ENCODE results near the gene F13A1. TPM values are rescaled to one million over a fixed set of nuclear protein-coding genes. Genes with fewer than 3 reads are reported as not detected.

Gene F13A1
- not detected for polyA plus RNA-seq (2012; ENCODE audit: insufficient read length, low read depth)

DNA sequence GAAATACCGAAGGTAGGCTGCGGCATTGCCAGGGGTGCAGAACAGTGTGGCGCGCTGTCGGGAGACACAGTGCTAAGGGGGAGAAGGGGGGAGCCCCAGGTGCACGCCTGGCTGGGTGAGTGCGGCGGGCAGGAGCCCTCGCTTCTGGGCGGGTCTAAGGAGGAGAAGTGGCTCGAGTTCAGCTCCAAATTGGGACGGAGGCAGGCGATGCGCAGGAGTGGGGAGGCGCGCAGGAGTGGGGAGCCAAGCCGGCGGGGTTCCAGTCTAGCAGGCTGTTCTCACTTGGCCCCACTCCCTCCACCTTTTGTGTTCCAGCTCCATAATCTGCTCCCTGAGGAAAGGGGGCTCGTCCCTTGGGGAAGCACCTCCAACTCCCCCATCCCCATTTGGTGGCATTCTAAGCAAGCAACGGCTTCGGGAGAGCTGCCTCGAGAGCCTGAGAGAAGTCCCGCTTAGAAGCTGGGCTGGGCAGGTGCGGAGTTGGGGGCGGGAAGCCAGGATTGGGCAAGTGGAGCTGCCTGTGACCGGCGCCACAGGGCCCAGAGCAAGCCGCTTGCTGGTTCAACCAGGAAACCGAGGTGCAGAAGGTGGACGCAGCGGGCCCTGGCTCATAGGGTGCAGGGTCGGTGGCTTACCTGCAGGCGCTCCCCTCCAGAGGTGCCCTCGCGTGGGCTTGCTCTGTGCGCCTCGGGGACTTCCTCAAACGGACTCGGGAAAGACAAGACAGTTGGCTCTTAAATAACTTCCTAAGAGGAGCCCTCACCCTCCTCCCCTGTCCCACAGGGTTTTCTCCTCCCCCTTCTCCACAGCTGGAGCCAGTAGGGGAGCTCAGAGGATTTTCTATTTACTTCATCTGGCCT lies at the start of gene F13A1:
Gene F13A1, minus strand, starts transcription at position 711 of the 860 bp plus-strand sequence. CDS start 1,998 bp downstream, outside the sequence.
- TF ChIP-seq TAF1 (IDR thresholded peaks at IDR 0.05; ENCODE audit: borderline replicate concordance, insufficient read depth, low read length): no peak
- no peak for TF ChIP-seq FOXP2 (optimal IDR thresholded peaks at IDR 0.05; ENCODE audit: borderline replicate concordance, extremely low read depth, extremely low read length, insufficient read depth)
- TF ChIP-seq, protein P1, sequence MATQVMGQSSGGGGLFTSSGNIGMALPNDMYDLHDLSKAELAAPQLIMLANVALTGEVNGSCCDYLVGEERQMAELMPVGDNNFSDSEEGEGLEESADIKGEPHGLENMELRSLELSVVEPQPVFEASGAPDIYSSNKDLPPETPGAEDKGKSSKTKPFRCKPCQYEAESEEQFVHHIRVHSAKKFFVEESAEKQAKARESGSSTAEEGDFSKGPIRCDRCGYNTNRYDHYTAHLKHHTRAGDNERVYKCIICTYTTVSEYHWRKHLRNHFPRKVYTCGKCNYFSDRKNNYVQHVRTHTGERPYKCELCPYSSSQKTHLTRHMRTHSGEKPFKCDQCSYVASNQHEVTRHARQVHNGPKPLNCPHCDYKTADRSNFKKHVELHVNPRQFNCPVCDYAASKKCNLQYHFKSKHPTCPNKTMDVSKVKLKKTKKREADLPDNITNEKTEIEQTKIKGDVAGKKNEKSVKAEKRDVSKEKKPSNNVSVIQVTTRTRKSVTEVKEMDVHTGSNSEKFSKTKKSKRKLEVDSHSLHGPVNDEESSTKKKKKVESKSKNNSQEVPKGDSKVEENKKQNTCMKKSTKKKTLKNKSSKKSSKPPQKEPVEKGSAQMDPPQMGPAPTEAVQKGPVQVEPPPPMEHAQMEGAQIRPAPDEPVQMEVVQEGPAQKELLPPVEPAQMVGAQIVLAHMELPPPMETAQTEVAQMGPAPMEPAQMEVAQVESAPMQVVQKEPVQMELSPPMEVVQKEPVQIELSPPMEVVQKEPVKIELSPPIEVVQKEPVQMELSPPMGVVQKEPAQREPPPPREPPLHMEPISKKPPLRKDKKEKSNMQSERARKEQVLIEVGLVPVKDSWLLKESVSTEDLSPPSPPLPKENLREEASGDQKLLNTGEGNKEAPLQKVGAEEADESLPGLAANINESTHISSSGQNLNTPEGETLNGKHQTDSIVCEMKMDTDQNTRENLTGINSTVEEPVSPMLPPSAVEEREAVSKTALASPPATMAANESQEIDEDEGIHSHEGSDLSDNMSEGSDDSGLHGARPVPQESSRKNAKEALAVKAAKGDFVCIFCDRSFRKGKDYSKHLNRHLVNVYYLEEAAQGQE (IDR thresholded peaks at IDR 0.05; ENCODE audit: insufficient read depth in 1 of 2, low read depth in 2 of 2, low read length in 2 of 2): no peak
- TF ChIP-seq POLR2AphosphoS5 (IDR thresholded peaks at IDR 0.05; ENCODE audit: low read depth, low read length): no peak
- no peak for TF ChIP-seq SIN3A (IDR thresholded peaks at IDR 0.05; ENCODE audit: borderline replicate concordance, insufficient read depth, low read length)

DNA sequence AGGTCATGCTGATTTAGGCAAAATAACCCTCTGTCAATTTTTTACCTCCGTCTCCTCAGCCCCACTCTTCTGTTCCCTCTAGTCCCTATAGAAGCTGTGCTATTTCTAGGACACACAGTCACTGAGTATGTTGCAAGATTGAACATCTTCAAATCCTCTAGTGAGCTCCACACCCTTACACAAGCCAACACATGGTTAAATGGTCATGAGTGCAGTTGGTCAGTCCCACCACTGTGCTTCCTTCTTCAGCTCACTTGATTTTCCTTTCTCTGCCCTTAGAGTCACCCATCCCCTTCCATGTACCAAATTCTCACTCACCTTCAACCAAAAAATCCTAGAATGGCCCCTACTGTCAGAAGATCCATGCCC lies 48.2 kb upstream of the F13A1 start:
- TF ChIP-seq POLR2AphosphoS5 (IDR thresholded peaks at IDR 0.05; ENCODE audit: low read depth, low read length): no peak
- TF ChIP-seq SIN3A (IDR thresholded peaks at IDR 0.05; ENCODE audit: borderline replicate concordance, insufficient read depth, low read length): no peak
- no peak for TF ChIP-seq TAF1 (IDR thresholded peaks at IDR 0.05; ENCODE audit: borderline replicate concordance, insufficient read depth, low read length)
- TF ChIP-seq FOXP2 (optimal IDR thresholded peaks at IDR 0.05; ENCODE audit: borderline replicate concordance, extremely low read depth, extremely low read length, insufficient read depth): no peak
- TF ChIP-seq, protein P1 (IDR thresholded peaks at IDR 0.05; ENCODE audit: insufficient read depth in 1 of 2, low read depth in 2 of 2, low read length in 2 of 2): no peak

DNA sequence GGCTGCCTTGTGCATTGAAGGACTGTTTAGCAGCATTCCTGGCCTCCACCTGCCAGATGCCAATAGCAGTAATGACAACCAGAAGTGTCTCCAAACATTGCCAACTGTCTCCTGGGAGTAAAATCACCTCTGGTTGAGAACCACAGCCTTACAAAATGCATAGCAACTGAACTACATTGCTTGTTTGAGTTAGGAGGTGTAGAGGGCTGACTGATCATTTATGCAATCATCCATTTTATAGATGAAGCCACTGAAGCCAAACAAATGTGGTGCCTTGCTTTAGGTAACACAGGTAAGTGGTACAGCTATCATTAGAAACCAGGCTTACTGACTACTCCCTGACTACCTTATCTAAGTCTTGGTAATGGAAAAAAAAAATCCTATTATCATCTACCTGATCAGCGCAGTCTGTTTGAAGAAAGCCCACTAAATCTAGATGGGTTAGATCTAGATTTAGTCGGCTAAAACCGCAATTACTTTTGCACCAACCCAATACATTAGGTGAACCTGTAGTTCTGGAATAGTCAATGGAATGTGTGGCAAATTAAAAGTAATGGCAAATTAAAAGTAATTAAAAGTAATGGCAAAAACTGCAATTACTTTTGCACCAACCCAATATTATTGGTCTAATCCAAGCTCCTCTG lies 47.7 kb upstream of the F13A1 start:
- no peak for TF ChIP-seq TAF1 (IDR thresholded peaks at IDR 0.05; ENCODE audit: borderline replicate concordance, insufficient read depth, low read length)
- no peak for TF ChIP-seq POLR2AphosphoS5 (IDR thresholded peaks at IDR 0.05; ENCODE audit: low read depth, low read length)
- TF ChIP-seq FOXP2 (optimal IDR thresholded peaks at IDR 0.05; ENCODE audit: borderline replicate concordance, extremely low read depth, extremely low read length, insufficient read depth): no peak
- TF ChIP-seq, protein P1 (IDR thresholded peaks at IDR 0.05; ENCODE audit: insufficient read depth in 1 of 2, low read depth in 2 of 2, low read length in 2 of 2): no peak
- no peak for TF ChIP-seq SIN3A (IDR thresholded peaks at IDR 0.05; ENCODE audit: borderline replicate concordance, insufficient read depth, low read length)

DNA sequence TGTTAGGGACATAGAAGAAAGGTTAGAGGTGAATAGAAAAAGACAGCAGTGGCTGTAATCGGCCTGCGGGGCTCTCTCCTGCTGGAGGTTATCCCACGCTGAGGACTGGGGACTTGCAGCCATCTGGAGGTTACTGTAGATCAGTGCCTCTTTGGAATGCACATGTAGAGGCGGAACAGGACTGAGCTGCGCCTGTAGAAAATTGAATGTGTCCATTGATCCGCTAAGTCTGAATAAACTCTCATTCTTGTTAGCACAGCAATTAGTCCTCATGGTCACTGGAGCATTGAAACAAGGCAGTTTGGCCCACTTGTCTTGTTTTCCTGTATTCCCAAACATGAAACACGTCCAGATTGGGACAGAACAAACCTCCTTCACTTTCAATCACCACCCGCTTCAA lies 46.3 kb upstream of the F13A1 start:
- no peak for TF ChIP-seq POLR2AphosphoS5 (IDR thresholded peaks at IDR 0.05; ENCODE audit: low read depth, low read length)
- no peak for TF ChIP-seq TAF1 (IDR thresholded peaks at IDR 0.05; ENCODE audit: borderline replicate concordance, insufficient read depth, low read length)
- TF ChIP-seq SIN3A (IDR thresholded peaks at IDR 0.05; ENCODE audit: borderline replicate concordance, insufficient read depth, low read length): no peak
- no peak for TF ChIP-seq FOXP2 (optimal IDR thresholded peaks at IDR 0.05; ENCODE audit: borderline replicate concordance, extremely low read depth, extremely low read length, insufficient read depth)
- TF ChIP-seq, protein P1 (IDR thresholded peaks at IDR 0.05; ENCODE audit: insufficient read depth in 1 of 2, low read depth in 2 of 2, low read length in 2 of 2): no peak
